ENCODE measurements around the gene GLYR1. TPM values are rescaled to one million over a fixed set of nuclear protein-coding genes. Genes with fewer than 3 reads are reported as not detected.

GLYR1 gene
- total RNA-seq, 1 experiment from 2014 or later = 67.3 TPM

DNA sequence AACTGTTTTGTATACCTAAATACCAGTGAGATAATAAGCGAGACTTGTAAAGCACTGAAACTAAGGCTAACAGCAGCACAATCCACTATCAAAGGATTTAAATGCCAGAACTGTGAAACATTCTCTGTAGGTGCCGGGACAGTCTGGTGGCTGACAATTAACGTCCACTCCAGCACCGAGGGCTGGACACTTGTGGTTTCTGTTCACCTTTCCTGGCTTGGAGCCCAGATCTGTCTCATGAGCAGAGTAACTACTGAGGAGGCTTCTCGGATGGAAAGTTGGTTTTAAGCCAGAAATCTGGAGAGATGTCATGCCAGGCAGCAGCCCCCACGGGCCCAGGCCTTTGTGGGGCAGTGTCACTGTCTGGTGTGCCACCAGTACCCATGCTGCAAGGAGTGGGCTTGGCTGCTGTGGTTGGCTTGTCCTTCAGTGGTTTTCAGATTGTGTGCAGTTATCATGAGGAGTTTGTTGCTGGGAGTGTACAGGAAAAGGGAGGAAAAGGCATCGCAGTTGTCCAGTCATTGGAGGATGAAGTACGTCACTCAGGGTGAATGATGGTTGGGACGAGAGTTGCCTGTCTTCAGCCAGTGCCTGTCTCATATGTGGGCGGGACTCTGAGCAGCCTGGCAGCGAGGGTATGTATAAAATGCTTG lies 35.7 kb upstream of the GLYR1 start:
- POLR2A ChIA-PET = interaction anchor here (0.6 to 1.0 kb wide), 2 partner anchors 17 to 1809 kb away, joined by 4 to 5 read pairs; no protein-coding TSS in a partner anchor
- no peaks in the 10 kb centered on the region for H3K9me3 Mint-ChIP-seq (ENCODE audit: unreplicated experiment)
- H3K27ac Mint-ChIP-seq (ENCODE audit: low read depth, unreplicated experiment) = no peak overlapping the region
- no peaks in the 10 kb centered on the region for H3K27me3 Mint-ChIP-seq (ENCODE audit: insufficient read depth, unreplicated experiment)
- intact Hi-C loops (cut with micrococcal nuclease) = loop anchor here (1.0 to 10.0 kb wide), 3 partner anchors 36 to 74 kb away; partner anchors contain the start of genes GLYR1, PPL and UBN1
- no peak overlapping the region for H3K4me3 Mint-ChIP-seq (ENCODE audit: unreplicated experiment)
- TF ChIP-seq, protein P1, sequence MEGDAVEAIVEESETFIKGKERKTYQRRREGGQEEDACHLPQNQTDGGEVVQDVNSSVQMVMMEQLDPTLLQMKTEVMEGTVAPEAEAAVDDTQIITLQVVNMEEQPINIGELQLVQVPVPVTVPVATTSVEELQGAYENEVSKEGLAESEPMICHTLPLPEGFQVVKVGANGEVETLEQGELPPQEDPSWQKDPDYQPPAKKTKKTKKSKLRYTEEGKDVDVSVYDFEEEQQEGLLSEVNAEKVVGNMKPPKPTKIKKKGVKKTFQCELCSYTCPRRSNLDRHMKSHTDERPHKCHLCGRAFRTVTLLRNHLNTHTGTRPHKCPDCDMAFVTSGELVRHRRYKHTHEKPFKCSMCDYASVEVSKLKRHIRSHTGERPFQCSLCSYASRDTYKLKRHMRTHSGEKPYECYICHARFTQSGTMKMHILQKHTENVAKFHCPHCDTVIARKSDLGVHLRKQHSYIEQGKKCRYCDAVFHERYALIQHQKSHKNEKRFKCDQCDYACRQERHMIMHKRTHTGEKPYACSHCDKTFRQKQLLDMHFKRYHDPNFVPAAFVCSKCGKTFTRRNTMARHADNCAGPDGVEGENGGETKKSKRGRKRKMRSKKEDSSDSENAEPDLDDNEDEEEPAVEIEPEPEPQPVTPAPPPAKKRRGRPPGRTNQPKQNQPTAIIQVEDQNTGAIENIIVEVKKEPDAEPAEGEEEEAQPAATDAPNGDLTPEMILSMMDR (IDR thresholded peaks at IDR 0.05; ENCODE audit: unreplicated experiment) = no peak
- CTCF ChIA-PET = interaction anchor here (0.6 to 1.3 kb wide), 3 partner anchors 49 to 73 kb away, joined by 3 to 6 read pairs (median 4); partner anchors contain the start of gene PPL
- H3K36me3 Mint-ChIP-seq (ENCODE audit: insufficient read depth, unreplicated experiment) = peaks cover 96% of the 10 kb centered on the region
- peaks cover 31% of the 10 kb centered on the region for H3K4me1 Mint-ChIP-seq (ENCODE audit: insufficient read depth, unreplicated experiment)
- TSS peak; percentile 61 for BruUV-seq (replicated peaks)
- peak; percentile 94 for DNase-seq (ENCODE audit: unreplicated experiment)

DNA sequence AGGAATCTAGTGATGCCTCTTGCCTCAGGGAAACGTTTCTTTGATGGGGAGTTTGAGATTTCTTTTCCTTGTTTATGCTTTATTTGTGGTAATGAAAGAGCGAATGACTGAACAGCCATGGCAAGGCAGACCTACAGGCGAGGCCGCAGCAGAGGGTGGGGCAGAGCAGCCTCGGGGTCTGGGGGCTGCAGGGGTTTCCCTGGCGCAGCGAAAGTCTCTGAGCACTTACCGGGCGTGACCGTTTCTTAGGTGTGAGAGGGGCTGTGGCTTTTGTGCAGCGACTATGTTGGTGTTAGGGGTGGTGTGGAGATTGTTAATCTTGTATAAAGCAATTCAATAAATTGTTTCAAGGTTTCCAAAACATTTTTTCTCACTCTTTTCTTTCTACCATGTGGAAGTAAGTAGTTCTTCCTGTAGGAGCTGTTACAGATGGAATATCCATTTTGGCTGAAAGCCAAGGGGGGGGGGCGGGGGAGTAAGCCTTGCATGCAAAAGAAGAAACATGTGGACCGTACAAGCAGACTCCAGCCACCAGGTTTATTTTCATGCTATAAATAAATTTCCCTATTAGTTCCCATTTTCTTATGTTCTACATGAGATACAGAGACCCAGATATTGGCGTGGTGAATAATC lies 35.0 kb upstream of the GLYR1 start:
- no peak overlapping the region for H3K4me3 Mint-ChIP-seq (ENCODE audit: unreplicated experiment)
- POLR2A ChIA-PET = interaction anchor here (1.0 kb wide), 1 partner anchor 16 kb away, joined by 4 read pairs; no protein-coding TSS in a partner anchor

DNA sequence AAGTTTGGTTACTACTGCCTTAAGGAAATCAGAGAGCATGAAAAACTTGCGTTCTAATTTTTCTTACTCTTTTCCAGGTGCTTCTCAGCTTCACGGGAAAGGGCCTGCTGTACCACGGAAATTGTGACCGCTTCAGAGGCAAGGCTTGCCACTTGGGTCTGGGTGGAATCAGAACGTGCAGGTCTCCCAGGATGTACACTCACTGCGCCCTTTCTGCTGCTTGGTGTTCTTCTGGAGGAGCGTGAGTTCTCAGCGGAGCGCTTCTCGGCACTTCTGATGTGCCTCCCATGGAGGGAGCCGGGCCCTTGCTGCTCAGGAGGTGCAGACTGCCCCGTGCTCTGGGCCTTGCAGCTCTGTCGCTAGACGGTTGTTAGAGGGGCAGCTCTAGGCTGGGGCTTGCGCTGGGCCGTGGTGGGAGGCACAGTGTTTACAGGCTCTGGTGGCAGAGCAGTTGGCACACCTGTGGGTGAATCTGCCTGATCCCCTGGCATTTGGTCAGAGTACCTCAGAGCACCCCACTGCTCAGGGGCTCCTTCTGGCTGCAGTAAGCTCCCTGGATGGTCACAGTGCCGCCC lies 33.0 kb upstream of the GLYR1 start:
- ChIA-PET CTCF (interaction anchor here (0.9 kb wide), 1 partner anchor 14 kb away, joined by 3 read pairs; no protein-coding TSS in a partner anchor), POLR2A (interaction anchor here (0.6 to 1.6 kb wide), 5 partner anchors 8 to 186 kb away, joined by 3 to 5 read pairs (median 3); partner anchors contain the start of genes GLYR1, NUDT16L1, SEC14L5 and UBN1)
- TF ChIP-seq, protein P1 (IDR thresholded peaks at IDR 0.05; ENCODE audit: unreplicated experiment) = no peak
- no peak for DNase-seq (ENCODE audit: unreplicated experiment)
- no peaks in the 10 kb centered on the region for H3K9me3 Mint-ChIP-seq (ENCODE audit: unreplicated experiment)
- no peak overlapping the region for H3K27ac Mint-ChIP-seq (ENCODE audit: low read depth, unreplicated experiment)
- no peak overlapping the region for H3K4me3 Mint-ChIP-seq (ENCODE audit: unreplicated experiment)
- H3K4me1 Mint-ChIP-seq (ENCODE audit: insufficient read depth, unreplicated experiment) = peaks cover 31% of the 10 kb centered on the region
- no TSS peak for BruUV-seq (replicated peaks)
- intact Hi-C loops (cut with micrococcal nuclease) = loop anchor here (10.0 kb wide), 1 partner anchor 55 kb away; the partner anchor contains the start of gene PPL
- H3K27me3 Mint-ChIP-seq (ENCODE audit: insufficient read depth, unreplicated experiment) = no peaks in the 10 kb centered on the region
- H3K36me3 Mint-ChIP-seq (ENCODE audit: insufficient read depth, unreplicated experiment) = peaks cover 93% of the 10 kb centered on the region

More for the DNA sequence above, 35.0 kb upstream of the GLYR1 start:
- Mint-ChIP-seq H3K27ac (ENCODE audit: low read depth, unreplicated experiment) (no peak overlapping the region), H3K9me3 (ENCODE audit: unreplicated experiment) (no peaks in the 10 kb centered on the region), H3K27me3 (ENCODE audit: insufficient read depth, unreplicated experiment) (no peaks in the 10 kb centered on the region), H3K4me1 (ENCODE audit: insufficient read depth, unreplicated experiment) (peaks cover 31% of the 10 kb centered on the region), H3K36me3 (ENCODE audit: insufficient read depth, unreplicated experiment) (peaks cover 96% of the 10 kb centered on the region)
- CTCF ChIA-PET = interaction anchor here (1.4 kb wide), 1 partner anchor 72 kb away, joined by 4 read pairs; no protein-coding TSS in a partner anchor
- DNase-seq (ENCODE audit: unreplicated experiment) = peak; percentile 35
- TSS peak; percentile 35 for BruUV-seq (replicated peaks)
- intact Hi-C loops (cut with micrococcal nuclease) = loop anchor here (1.0 to 10.0 kb wide), 3 partner anchors 35 to 74 kb away; partner anchors contain the start of genes GLYR1, PPL and UBN1
- TF ChIP-seq, protein P1 (IDR thresholded peaks at IDR 0.05; ENCODE audit: unreplicated experiment) = no peak

Measured in MCF 10A (cell line).